LHCN-M2 (cell line): Measurements from ENCODE around the gene FNDC3B. TPM values are rescaled to one million over a fixed set of nuclear protein-coding genes. Genes with fewer than 3 reads are reported as not detected.
A peak's percentile ranks its signal among the peaks of the same experiment; 100 is the strongest.

Source experiments
- DNase-seq: peaks from one replicate; pipeline ENCODE4 v3.0.0-alpha.2; 2012; ENCODE audit warnings: low read depth
- total RNA-seq: library from RNA; depleted of rRNA; stranded (reverse); fragments of >200 nt; gene quantifications from 2 replicates; pipeline ENCODE4 v1.2.3, GENCODE V29; 2014

The FNDC3B gene
- total RNA-seq, 1 experiment from 2014 or later: 40.4 TPM

GRCh38 chr3:172282850-172283249, 243.5 kb downstream of the FNDC3B start:
- DNase-seq: no peak

- DNase-seq: no peak
These were observed 244.5 kb downstream of the FNDC3B start for GRCh38 chr3:172283841-172284357.

GRCh38 chr3:172285844-172286243, 246.5 kb downstream of the FNDC3B start:
- DNase-seq: peak; percentile 56

GRCh38 chr3:172286548-172287148, 247.3 kb downstream of the FNDC3B start:
- DNase-seq: no peak

DNA sequence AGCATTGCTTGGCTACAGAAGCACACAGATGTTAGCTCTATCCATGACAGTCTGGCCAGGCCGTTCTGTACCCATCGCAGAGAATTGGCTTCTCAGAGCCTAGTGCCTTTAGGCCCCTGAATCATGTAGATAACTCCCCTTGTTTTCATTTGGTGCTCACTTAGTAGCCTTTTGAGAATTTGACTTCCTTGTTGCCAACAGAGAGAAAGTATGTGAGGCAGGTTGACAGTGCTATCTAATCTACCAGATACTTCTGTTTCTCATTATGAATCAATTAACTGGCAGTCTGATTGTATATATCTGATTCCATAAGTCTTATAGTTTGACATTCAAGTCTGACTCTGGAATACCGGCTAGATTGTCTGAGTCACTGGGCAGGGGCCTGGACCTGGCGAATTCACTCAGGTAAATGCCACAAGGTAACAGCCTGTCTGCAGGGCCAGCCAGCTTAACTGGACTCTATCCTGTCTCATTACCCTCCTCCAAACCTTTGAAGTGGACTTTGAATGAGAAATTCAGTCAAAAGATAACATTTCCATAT, 248.6 kb downstream of the FNDC3B start:
- no peak for DNase-seq

- no peak for DNase-seq
These were observed 249.3 kb downstream of the FNDC3B start for GRCh38 chr3:172288651-172289050.

GRCh38 chr3:172289583-172289982, 250.2 kb downstream of the FNDC3B start:
- DNase-seq: no peak

- no peak for DNase-seq
These were observed 251.1 kb downstream of the FNDC3B start for GRCh38 chr3:172290457-172290856.

- no peak for DNase-seq
These were observed 252.3 kb downstream of the FNDC3B start for GRCh38 chr3:172291650-172292049.

DNA sequence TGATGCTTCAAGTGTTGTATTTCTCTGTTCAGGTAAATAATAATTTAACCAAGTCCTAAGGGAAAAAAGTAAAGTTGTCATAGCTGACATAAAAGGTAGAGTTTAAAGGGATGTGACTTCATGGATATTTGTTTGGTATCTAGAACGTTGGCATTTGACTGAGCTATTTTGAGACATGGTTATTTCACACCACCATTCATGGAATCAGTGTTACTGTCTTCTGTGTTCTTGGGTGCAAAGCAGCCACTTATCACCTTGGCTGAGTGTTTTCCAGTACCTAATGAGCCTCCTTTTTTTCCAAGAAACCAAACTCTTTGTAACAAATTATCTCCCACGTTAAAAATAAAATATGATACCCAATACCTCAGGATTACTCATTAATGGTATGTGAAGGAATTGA, 253.0 kb downstream of the FNDC3B start:
- no peak for DNase-seq

GRCh38 chr3:172293093-172293492, 253.7 kb downstream of the FNDC3B start:
- DNase-seq: no peak

DNA sequence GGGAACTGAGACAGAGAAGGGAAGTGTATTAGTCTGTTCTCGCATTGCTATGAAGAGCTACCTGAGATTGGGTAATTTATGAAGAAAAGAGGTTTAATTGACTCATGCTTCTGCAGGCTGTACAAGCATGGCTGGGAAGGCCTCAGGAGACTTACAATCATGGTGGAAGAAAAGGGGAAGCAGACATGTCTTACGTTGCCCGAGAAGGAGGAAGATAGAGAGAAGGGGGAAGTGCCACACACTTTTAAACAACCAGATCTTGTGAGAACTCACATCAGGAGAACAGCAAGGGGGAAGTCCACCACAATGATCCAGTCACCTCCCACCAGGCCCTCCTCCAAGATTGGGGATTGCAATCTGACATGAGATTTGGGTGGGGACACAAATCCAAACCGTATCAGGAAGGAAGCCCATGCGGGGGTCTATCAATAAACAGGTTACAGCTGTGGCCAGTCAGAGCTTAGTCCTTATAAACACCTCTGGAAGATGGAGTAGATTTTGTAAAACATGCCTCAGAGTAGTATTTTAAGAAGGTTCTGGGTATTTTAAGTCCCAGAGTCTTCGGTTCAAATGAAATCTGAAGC, 254.9 kb downstream of the FNDC3B start:
- DNase-seq: no peak

DNA sequence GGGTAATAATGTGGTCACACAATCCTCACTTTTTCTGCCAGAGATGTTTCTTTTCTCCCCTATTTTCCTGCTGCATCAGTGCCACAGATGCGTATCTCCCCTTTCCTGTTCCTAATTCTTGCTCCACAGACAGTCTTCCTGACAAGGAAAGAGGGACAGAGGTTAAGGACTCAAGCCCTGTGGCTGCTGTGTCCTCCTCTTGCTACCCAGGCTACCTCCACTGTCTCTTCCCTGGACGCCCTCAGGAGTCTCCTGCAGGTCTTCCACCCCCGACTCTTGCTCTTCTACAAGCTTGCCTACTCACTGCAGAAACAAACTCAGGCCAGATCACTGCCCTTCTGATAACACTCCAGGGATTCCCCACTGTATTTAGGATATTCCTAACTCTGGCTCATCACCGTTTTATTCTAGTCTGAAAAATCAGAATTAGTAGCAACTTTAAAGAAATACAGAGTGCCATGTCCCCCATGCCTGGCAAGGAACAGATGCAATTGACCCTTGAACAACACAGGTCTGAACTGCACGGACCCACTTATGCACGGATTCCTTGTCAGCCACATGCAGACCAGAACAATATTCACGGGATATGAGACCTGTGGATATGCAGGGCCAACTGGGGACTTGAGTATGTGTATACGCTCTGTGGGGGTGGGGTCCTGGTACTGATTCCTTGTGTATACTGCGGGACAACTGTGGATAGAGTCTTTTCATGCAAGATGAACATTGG, 257.0 kb downstream of the FNDC3B start:
- no peak for DNase-seq

DNA sequence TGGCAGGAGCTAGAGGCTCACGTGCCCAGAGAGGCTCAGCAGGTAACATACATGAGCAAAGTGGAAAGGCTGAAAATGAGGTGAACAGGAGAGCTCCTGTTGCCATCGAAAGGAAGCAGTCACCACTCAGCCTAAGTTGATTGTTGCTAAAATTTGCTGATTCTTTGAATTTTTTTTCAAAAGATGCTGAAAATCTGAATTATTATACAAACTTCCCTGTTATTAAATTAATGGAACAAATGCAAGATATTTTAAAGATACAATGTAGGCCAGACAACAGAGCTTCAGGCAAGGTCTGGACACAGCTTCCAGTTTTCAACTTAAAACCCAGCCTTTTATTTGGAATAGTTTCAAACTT, 257.6 kb downstream of the FNDC3B start:
- DNase-seq: no peak

DNA sequence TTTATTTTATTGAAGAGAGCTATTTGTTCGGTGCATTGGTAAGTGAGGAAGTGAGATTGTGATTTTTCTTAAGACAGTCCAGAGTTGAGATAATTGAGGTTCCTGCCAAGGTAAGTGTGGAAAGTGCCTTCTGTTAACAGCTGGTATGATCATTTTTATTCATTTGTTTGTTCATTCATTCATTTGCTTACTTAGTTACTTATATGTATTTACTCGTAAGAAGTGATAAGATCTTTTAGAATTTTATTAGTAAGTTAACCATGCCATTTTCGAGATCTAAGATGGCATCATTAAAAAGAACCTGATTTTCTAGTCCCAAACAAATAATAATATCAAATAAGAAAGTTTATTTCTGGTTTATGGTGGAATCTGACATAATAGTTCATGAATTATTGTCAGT, 258.9 kb downstream of the FNDC3B start:
- no peak for DNase-seq

GRCh38 chr3:172300187-172300586, 260.8 kb downstream of the FNDC3B start:
- no peak for DNase-seq

- DNase-seq: no peak
These were observed 261.5 kb downstream of the FNDC3B start for GRCh38 chr3:172300862-172301261.

DNA sequence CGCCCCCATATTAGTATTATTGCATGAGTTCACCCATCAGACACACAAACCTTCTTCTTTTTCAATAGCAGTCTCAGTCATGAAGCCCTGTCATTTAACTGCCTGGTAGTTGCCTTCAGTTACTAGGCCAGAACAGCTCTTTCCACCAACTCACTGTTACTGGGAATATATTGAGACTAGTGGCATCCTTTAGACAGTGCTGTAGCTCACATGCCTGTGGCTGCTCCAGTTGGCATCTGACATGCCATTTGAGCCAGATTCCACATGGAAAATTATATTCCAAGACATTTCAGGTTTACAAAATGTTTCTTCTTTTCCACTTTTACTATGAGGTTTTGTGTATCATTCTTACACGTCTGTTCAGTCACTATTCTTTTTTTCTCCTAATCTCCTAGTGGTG, 262.8 kb downstream of the FNDC3B start:
- DNase-seq: peak; percentile 26

DNA sequence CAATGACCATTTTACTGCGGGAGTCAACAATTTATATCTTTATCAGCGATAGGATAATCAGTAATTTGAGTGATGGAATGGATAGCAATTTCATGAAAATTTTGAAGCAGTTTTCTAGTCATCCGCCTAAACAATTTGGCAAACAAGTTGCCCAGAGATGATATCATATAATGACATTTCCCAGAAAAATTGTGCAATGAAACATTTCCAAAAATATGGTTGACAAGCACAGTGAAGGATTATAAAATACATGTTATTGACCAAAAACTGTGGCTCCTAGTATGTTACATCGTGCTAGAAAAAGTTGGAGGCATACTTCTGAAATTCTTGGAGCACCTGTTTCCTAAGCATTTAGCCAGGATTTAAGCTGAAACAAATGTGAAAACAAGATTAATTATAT, 263.8 kb downstream of the FNDC3B start:
- DNase-seq: no peak

DNA sequence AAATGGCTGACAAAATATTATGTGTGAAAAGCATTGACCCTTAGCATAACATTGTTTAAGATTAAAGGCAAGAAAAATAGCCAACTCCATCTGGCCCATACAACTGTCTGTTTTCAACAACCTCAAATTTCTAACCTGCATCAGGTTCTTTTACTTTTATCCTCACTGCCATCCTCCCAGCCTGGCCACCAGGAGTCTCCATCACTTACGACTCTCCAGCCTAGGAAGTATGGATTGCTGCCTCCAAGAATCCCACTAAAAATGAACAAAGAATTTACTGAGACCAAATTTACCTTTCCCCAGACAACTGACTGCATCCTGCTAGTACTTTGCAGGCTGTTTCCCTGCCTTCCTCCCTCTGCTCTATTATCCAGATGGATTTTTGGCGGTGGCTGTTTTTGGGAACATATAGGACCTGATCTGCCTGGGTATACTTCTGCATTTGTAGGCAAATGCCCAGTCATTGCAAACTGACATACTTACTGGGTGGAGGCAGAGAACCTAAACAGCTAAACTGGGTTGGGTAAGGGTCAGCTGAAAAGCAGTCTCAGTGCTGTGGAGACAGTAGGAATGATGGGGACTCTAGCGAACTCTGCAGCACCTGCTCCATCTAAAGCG, 264.7 kb downstream of the FNDC3B start:
- no peak for DNase-seq

DNA sequence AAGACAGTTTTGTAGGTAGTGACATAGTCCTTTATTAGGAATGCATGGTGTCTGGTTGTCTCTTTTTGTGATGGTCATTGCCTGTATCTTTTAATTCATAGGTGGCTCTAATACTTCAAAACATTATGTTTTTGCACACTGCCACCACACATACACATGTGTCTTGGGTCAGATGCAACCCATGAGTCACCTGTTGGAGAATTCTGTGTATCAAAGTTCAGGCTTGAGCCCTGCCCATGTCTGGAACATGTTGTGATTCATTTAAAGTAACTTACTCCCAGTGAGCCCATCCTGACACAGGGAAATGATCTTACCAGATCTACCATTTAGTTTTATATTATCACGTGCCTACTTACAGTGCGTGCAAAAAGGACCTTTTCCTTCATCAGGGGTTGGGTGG, 266.2 kb downstream of the FNDC3B start:
- DNase-seq: peak; percentile 83

- DNase-seq: no peak
These were observed 266.6 kb downstream of the FNDC3B start for GRCh38 chr3:172305974-172306373.
